HG03025 (cell line): Measurements from ENCODE around the gene WDPCP.
"Not testable (repeated sequence)": the region's sequence is repeated elsewhere in the genome, so short reads cannot be mapped to it uniquely, and the experiment has no call there.

Source experiments
- ATAC-seq: cut with Tn5 transposase; IDR thresholded peaks from one replicate; pipeline ENCODE4 v1.9.1; 2021; ENCODE audit warnings: mild to moderate bottlenecking, moderate library complexity; ENCODE audit not compliant: unreplicated experiment, low FRiP score

WDPCP gene

DNA sequence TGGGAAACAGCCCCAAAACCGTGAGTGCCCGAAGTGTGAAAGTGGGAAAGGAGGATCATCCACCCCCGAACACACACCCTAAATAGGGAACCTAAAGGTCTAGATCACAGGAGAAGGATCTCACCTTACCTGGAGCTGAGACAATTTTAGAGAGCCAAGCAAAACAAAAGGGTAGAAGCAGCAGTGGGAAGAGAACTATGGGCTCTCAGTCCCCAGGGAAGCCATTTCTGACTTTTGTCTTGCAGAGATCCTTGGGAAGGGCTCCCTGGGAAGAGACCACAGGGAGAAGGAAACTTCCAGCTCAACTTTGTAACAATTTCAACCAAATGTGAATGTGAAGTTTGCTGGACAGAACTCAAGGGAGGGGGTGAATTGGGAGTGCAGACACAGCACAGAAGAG, 110.6 kb downstream of the WDPCP start:
- ATAC-seq = no peak

DNA sequence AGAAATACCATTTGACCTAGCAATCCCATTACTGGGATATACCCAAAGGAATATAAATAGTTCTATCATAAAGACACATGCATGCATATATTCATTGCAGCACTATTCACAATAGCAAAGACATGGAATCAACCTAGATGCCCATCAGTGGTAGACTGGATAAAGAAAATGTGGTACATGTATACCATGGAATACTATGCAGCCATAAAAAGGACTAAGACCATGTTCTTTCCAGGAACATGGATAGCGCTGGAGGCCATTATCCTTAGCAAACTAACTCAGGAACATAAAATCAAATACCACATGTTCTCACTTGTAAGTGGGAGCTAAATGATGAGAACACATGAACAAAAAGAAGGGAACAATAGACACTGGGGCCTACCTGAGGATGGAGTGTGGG, 119.0 kb downstream of the WDPCP start:
- ATAC-seq = not testable (repeated sequence)

DNA sequence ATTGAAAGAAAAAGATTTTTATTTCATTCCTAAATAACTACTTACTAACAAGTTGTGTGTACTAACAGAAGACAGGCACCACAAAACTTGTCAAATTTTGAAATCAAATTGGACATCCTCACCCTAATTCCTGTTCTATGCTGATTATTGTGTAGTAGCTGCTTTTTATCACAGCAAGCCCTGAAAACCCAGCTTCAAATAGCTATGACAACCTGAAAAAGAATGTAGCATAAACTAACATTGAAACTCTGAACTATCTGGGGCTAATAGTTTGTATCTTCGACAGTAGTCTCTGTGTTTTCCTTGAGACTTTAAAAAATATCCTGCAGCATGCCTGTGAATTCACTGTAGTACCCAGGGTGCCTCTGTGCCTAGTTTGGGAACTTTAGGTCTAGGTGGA, 122.6 kb downstream of the WDPCP start:
- no peak for ATAC-seq

DNA sequence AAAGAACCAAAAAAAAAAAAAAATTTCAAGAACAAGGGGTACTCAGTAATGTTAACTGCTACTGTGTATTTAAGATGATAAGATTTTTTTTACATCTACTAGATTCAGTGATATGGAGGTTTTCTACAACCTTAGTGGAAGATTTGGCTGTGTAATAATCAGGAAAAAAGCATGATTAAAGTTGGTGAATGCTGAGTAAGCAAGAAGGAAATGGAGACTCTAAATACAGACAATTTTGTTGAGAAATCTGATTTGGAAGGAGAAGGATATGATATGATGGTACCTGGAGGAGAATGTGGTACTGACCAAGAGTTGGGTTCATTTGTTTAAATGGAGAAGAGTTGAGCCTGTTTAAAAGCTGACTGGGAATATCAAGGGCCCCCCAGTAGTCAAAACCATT, 125.1 kb downstream of the WDPCP start:
- ATAC-seq = no peak

DNA sequence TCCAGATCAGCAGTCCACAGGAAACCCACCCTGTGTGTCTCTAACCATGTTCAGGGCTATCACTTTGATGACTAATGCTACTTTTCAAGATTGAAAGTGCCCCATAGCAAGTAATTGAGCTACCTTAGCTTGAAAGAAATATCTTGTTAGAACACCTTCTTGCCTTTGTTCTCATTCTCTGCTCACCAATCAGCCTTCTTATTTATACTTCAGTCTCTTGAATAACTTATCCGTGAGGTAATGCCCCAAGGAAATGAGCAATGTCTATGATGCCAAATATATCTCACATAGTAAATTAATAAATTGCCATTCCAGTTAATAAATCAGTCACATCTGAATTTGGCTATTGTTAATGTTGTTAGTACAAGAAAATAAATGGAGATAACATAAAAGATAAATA, 141.6 kb downstream of the WDPCP start:
- no peak for ATAC-seq

DNA sequence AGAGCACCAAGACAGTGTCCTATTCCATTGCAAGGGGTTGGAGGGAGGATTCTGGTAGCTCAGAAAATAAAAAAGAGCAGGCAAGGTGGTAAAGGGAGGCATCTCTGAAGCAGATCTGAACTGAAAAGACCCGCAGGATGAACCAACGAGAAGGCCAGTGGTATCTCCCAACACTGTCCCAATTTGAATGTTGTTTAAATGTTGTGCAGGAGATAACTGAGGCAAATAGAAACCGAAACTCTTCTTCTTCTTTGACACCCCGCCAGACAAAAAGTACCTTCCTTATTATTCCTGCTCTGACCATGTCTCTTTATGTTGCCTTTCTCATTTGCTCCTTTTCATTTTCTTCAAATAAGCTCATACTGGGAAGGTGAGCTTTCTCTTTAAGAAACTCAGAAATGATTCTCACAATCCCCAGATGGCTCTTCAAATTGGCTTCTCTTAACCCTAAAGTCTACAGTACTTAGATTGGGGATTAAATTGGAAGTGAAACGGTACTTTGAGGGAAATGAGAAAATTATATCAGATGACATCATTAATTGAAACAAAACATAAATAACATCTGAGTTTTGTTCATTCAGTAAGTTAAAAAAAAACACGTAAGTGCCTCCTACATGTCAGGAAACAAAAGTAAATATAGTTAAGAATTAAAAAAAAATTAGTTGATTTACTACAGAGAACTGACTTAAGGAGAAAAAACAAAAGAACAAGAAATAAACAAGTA, 143.6 kb downstream of the WDPCP start:
- no peak for ATAC-seq

DNA sequence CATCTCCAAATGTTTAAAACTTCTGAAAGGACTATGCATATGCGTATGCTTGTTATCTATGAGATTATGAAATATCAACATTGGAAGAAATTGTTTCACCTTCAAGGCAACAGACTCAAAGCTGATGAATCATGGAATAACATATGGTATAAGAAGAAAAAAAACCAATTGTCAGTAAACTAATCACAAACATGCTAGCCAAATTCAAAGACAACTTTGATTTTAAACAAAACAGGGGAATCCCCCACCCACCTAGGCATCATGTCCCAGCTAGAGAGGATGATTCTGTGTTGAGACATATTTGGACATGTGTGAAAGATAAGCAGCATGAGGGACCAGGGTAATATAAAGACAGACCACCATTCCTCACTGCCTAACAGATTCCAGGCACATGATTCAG, 147.7 kb downstream of the WDPCP start:
- no peak for ATAC-seq

DNA sequence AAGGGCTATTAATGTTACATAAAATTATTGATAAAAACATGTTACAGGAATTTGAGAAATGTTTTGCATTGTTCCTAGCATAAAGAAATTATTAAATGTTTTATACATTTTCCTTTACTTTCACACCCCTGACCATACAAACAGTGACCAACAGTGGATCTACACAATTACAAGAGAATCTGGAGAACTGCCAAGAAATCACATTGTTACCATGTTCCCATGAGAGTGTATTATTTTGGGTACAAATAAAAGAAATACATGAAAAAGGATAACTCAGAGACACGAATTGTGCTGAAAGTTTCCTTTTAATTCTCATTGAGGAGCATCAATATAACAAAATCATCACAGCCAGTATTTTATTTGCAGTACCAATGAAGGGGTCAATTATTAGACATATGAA, 150.1 kb downstream of the WDPCP start:
- ATAC-seq = no peak

DNA sequence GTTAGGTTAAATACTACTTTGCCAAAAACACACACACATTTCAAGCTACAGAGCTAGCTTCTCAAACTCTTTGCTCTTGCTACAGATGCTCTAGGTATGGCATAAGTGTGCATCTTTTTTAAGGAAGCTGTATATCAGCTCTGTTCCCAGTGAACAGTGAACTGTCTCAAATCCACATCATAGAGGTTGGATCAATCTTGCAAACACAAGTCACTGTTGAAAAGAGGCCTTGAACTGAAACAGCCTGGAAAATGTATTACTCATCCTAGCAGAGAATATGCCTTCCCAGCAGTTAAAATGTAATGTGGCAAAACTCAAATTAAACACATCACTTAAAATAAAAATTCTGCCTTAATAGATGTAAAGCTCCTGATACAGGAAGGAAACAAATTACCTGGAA, 151.8 kb downstream of the WDPCP start:
- ATAC-seq = no peak

DNA sequence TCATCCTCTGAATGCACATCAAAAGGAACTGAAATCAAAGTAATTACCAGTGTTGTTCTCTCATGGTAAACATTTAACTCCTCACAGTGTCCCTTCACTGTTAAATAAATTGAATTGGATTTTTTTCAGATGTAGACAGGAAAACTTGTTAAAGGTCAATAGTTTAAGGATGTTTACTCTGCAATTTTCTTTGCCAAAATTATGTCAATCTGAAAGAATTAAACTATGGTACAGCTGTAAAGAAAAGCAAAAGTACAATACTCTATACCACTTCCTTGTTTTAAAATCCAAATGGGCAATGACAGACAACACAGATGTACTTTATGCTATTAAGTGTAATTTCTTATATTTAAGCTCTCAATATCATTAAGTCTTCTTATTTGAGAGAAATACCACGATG, 153.2 kb downstream of the WDPCP start:
- ATAC-seq = no peak

DNA sequence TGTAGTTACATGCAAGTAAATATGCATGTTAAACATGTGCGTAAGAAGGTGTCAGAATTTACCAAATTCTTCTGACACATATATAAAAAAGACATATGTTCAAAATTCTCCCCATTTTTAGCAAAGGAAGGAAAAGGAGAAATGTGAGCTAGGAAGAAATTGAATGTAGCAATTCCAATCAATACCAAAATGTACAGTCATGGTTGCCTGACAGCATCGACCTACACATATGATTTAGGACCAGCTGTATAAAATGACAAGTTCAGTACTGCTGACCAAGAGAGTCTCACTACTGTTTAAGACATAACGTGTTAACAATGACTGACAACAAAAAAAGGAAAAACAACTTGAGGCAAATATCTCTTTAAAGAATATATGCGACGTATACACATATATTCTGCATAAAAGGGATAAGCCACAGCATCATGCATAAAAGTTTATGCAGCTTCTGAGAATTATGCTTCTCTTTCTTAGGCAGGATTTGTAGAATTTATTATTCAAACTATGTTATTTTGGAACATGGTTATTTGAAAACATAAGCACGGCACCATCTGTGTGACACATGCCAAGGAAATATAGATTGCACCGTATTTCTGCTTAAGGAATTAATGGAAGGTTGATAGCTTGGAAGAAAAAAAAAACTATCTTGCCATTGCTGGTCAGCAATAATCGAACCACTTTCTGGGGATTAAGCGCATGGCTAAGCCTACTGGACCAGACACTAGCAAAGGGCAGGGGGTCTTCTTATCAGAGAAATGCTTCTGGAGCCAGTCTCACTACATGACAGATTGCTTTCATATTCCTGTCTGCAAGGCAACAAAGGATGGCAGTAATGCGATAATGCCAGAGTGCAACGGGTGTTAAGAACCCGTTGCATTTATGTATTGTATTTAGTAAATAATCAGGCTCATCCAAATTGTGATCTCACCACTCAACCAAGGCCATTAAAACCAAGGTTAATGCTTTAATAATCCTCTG, 154.0 kb downstream of the WDPCP start:
- no peak for ATAC-seq

DNA sequence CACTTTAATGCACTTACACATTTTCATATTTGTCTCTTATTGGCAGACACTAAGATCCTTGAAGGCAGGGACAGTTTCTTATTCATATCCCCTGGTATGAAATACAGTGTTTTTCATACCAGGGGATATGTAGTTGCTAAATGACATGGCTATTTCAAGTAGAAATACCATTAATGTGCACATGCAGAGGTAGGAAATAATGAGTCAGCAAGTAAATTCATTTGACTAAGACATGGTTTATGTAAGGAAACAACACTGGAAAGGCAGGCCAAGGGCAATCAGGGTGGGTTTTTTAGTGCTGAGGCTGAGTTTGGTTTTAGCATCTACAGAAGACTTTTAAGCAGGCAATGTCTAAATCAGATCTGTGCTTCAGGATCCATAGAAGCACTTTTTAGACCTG, 155.9 kb downstream of the WDPCP start:
- no peak for ATAC-seq

DNA sequence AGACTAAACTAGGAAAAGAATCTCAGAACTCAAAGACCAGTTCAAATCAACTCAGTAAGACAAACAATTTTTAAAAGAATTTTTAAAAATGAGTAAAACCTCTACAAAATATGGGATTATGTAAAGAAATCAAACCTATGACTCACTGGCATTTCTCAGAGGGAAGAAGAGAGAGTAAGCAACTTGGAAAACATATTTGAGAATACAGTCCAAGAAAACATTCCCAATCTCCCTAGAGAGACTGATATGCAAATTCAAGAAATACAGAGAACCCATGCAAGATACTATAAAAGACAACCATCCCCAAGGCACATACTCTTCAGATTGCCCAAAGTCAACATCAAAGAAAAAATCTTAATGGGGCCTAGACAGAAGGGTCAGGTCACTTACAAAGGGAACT, 162.7 kb downstream of the WDPCP start:
- no peak for ATAC-seq

DNA sequence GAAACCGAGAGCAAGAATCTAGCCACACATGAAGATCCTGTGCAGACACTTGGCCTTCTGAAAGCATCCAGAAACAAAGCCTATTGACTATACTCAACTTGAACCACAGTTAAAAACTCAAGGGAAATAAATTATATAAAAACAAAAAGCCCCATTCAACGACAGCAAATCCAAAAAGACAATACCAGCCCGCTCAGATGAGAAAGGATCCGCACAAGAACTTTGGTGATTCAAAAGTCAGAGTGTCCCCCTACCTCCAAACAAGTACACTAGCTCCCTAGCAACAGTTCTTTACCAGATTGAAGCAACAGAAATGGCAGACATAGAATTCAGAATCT, 163.2 kb downstream of the WDPCP start:
- ATAC-seq = no peak

DNA sequence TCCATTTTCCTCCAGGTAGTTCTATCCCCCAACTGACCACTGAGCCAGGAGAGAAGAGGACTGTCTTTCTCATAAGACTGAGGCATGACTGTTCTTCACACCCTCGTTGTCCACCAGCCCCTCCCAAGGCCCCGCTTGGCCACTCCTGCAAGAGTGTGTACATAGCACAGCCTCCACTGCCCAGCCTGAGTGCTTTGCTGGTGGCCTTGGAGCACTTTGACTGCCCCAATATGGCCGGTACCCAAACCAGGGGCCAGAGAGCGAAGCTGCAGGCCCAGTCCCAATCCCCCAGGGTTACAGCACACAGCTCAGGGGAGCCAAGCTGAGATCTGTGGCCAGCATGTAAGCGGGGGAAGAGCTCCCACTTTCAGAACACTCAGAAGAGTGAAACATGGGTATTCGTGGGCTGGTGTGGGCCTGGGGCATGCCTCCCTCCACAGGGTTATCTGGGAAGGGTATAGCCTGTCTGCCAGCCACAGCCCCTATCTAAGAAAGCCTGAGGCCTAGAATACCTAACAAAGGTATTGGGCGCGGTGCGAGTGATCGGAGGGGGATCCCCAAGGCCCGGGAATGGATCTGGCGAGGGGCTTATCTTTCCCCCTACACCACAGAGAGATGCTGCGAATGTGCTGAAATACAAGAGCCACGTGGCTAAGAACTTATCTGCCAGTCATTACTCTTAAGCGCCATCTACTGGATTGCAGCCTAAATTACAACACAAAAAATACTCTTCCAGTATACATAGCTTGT, 163.8 kb downstream of the WDPCP start:
- ATAC-seq = no peak

DNA sequence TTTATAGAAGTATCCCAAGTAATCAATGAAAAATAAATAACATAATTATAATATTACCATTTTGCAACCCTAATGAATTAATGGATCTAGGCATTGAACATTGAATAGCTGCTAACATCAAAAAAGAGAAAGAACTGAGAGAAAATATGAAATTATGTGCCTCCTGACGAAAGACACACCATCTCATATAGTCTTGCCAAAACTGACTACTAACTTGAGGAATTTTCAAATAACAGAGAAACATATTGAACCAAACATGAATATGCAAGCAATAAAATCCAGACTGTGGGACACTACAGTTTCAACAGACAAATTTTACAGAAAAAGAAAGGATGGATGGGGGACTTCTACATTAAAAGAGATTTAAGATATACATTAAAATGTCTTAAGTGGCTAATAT, 165.7 kb downstream of the WDPCP start:
- ATAC-seq = no peak

DNA sequence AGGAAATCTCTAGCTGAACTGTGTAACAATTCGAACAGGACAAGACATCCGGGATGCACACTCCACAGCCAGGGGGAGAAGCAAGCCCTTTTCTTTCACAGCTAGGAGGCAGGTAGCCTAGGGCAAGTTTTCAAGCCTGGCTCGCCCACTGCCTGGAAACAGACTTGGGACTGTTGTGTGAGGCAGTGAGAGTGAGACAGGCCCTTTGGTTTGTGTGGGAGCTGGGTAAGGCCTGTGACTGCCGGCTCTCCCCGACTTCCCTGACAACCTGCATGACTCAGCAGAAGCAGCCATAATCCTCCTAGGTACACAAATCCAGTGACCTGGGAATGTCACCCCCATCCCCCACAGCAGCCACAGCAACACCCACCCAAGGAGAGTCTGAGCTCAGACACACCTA, 179.7 kb downstream of the WDPCP start:
- no peak for ATAC-seq

DNA sequence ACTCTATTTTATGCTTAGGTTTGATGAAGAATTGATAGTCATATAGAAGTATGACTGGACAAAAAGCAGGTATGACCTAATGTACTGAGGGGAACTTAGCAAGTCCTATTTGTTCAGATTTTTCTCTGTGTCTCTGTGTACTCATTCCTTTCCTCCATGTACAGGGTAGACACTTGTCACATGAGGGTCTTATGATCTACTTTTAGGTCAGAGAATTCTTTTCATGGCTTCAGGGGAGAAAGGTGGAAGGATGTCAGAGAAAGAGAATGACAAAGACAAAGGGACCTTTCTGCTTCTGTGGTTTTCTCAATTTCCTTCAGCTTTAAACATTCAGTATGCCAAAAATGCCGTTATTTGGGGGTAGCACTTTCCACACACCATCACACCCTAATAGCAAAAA, 181.6 kb downstream of the WDPCP start:
- ATAC-seq = no peak

DNA sequence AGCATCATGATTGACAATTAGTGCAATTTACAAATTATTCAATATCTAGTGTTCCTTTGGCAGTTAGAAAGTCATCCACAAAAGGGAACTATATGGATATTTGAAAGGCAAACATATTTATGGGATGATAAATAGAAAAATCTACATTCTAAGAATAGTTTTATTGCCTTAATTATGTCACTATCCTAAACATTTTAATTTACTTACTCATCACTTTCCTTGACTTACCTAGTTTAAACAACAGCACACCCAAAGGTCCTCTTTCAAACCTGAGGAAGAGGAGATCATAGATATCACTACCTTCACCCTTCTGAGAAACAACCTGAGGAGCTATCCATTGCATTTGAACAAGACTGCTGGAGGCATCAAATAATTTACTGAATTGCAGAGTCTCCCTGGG, 184.5 kb downstream of the WDPCP start:
- ATAC-seq = no peak

DNA sequence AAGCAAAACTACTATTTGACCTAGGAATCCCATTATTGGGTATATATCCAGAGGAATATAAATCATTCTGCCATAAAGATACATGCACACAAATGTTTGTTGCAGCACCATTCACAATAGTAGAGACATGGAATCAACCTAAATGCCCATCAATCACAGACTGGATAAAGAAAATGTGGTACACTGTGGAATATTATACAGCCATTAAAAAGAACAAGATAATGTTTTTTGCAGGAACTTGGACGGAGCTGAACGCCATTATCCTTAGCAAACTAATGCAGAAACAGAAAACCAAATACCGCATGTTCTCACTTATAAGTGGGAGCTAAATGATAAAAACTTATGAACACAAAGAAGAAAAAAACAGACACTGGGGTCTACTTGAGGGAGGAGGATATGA, 185.4 kb downstream of the WDPCP start:
- ATAC-seq = not testable (repeated sequence)

DNA sequence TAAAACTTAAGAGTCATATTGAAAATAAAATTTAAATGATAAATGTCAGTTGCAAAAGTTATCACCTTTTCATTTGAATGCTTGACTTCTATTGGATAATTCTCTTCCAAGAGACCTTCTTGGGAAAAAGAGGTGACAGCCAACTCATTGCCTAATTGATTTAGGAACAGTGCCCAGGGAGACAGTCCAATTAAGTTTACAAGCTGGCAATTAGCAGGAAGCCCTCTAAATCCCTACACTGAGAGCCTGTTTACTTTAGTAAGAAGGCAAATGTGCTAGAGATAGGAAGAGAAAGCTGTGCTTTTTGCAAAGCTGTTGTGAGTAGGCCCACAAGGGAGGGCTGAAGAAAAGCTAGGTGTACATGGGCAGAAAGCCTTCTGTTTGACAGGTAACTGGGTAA, 189.1 kb downstream of the WDPCP start:
- ATAC-seq = no peak
